Sigmoid colon (tissue), 7 donors: ENCODE data around the gene PPP1R15B. TPM values are rescaled to one million over a fixed set of nuclear protein-coding genes. Genes with fewer than 3 reads are reported as not detected.
"Not testable (repeated sequence)": the region's sequence is repeated elsewhere in the genome, so short reads cannot be mapped to it uniquely, and the experiment has no call there.

Source experiments
- DNase-seq: peaks from one replicate; pipeline ENCODE4 v3.0.0-alpha.2; 2019
- H3K27ac ChIP-seq, 4 donors: fragments of 200-600 bp; sonication (generic); one replicate each; pipeline ENCODE4 v1.5.1; 2016 to 2019; ENCODE audit warnings: mild to moderate bottlenecking in 1 of 4
- H3K27me3 ChIP-seq, 3 donors: fragments of 200-600 bp; sonication (generic); one replicate each; pipeline ENCODE4 v1.5.1; 2019; ENCODE audit warnings: mild to moderate bottlenecking in 1 of 3
- H3K36me3 ChIP-seq, 4 donors: fragments of 200-600 bp; sonication (generic); one replicate each; pipeline ENCODE4 v1.5.1; 2016 to 2019
- H3K4me1 ChIP-seq, 4 donors: fragments of 200-600 bp; sonication (generic); one replicate each; pipeline ENCODE4 v1.5.1; 2017 to 2019
- H3K4me3 ChIP-seq, 4 donors: fragments of 200-600 bp; sonication (generic); one replicate each; pipeline ENCODE4 v1.5.1; 2017 to 2019; ENCODE audit warnings: mild to moderate bottlenecking in 2 of 4, moderate library complexity in 1 of 4
- H3K9me3 ChIP-seq, 4 donors: fragments of 200-600 bp in 3 of 4; sonication (generic) in 3 of 4; one replicate each; pipeline versions ENCODE4 v1.5.1 to v1.6.1; 2013 to 2019
- EP300 ChIP-seq, 4 donors: sonication (generic); formaldehyde crosslinking; IDR thresholded peaks; one replicate each; pipeline ENCODE4 v1.6.1; 2017; ENCODE audit warnings: antibody characterized with exemption in 4 of 4
- POLR2A ChIP-seq, 2 donors: fragments of 450-650 bp; IDR thresholded peaks; one replicate each; pipeline ENCODE4 v1.6.1; 2016; ENCODE audit warnings: antibody characterized with exemption in 2 of 2, mild to moderate bottlenecking in 2 of 2, moderate library complexity in 2 of 2
- POLR2AphosphoS5 ChIP-seq, 4 donors: sonication (generic); formaldehyde crosslinking; IDR thresholded peaks; one replicate each; pipeline ENCODE4 v1.6.1; 2017; ENCODE audit warnings: antibody characterized with exemption in 4 of 4
- WGBS, 2 donors: extraction: QIAGEN DNeasy Blood & Tissue Kit; methylation state at CpG; one replicate each; pipeline ENCODE4 v1.1.7; 2013; 5-methylcytosine and 5-hydroxymethylcytosine counted together
- intact Hi-C: fragments of 100-400 bp; cut with DNase I; formaldehyde crosslinking; loops from one replicate; pipeline ENCODE4 v1.15.1; 2023
- polyA plus RNA-seq, 3 donors: library from polyadenylated mRNA; stranded (reverse); fragments of 200-250 nt; gene quantifications; one replicate each; pipeline ENCODE4 v1.2.3, GENCODE V29; 2013
- total RNA-seq, 4 donors: library from RNA; depleted of rRNA; stranded (reverse); fragments of >200 nt; gene quantifications; one replicate each; pipeline ENCODE4 v1.1.0, GENCODE V29; 2016
- TF ChIP-seq, protein P1 (sequence below), 4 experiments: fragments of 450-650 bp in 3 of 4; fragments of 200-600 bp in 1 of 4; IDR thresholded peaks; one replicate each; pipeline ENCODE4 v1.5.1; 2016 to 2019; ENCODE audit warnings: antibody characterized with exemption in 4 of 4, mild to moderate bottlenecking in 3 of 4, moderate library complexity in 2 of 4
- donor health status: healthy with polysubstance abuse.
- donor health status: Bipolar disorder and iron deficiency.
- donor health status: healthy.

The PPP1R15B gene
- total and polyA plus RNA-seq, 7 donors, result 9.0 to 44.7 (median 40.0) TPM

DNA sequence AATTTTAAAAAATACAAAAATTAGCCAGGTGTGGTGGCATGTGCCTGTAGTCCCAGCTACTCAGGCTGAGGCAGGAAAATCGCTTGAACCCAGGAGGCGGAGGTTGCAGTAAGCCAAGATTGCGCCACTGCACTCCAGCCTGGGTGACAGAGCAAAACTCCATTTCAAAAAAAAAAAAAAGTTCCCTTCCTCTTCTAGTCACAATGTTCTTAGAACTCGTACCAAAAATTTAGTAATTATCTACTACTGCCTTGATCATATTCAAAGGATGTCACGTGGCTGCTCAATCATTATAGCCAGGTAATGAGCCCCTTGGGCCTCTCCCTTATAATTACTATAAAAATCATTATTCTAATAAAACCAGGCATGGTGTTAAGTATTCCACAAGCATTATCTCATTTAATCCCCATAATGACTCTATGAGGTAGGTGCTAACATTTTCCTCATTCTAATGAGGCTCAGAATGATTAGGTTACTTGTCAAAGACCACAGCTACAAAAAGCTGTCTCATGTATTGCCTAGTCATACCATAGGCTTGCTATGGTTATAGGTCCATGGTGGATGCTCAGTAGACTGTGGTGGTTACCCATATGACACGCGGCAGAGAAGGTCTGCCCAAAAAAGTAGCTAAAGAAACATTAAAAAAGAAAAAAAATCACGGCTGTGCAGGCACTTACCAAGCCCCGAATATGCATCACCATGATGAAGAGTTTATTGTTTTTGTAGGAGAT, 15.5 kb upstream of the PPP1R15B start:
- Histone ChIP-seq H3K27me3 (no peaks in the 10 kb centered on the region), H3K4me1 (peaks cover 0 to 16% (median 11%) of the 10 kb centered on the region in 4 donors), H3K9me3 (no peaks in the 10 kb centered on the region), H3K4me3 (no peak overlapping the region), H3K27ac (no peak overlapping the region), H3K36me3 (peaks cover 3 to 76% (median 31%) of the 10 kb centered on the region in 4 donors)
- TF ChIP-seq POLR2A (IDR thresholded peaks at IDR 0.05) (no peak), EP300 (IDR thresholded peaks at IDR 0.05) (no peak), POLR2AphosphoS5 (IDR thresholded peaks at IDR 0.05) (no peak)
- TF ChIP-seq, protein P1, sequence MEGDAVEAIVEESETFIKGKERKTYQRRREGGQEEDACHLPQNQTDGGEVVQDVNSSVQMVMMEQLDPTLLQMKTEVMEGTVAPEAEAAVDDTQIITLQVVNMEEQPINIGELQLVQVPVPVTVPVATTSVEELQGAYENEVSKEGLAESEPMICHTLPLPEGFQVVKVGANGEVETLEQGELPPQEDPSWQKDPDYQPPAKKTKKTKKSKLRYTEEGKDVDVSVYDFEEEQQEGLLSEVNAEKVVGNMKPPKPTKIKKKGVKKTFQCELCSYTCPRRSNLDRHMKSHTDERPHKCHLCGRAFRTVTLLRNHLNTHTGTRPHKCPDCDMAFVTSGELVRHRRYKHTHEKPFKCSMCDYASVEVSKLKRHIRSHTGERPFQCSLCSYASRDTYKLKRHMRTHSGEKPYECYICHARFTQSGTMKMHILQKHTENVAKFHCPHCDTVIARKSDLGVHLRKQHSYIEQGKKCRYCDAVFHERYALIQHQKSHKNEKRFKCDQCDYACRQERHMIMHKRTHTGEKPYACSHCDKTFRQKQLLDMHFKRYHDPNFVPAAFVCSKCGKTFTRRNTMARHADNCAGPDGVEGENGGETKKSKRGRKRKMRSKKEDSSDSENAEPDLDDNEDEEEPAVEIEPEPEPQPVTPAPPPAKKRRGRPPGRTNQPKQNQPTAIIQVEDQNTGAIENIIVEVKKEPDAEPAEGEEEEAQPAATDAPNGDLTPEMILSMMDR (IDR thresholded peaks at IDR 0.05), result no peak
- WGBS, 2 donors, result 92 to 95% methylated on average over 9 of the region's 9 CpGs
- intact Hi-C loops, result no loop called here
- no peak for DNase-seq

DNA sequence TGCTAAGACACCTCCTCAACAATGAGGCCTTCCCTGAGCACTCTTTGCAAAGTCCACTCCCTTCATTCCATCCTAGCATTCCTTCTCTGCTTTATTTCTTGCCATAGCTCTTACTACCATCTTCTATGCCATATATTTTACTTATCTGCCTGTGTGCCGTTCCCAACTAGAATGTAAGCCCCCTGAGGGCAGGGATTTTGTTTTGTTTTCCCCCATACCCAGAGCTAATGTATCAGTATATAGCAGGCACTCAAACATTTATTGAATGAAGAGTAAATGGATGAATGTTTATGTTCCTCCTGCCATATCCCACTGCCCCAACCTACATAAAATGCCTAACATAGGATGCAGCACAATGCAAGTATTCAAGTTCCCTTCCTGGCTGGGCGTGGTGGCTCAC, 14.9 kb upstream of the PPP1R15B start:
- WGBS, 2 donors, result 96% methylated on average over 2 of the region's 2 CpGs
- no peak for DNase-seq
- Histone ChIP-seq H3K4me1 (peaks cover 0 to 10% (median 4%) of the 10 kb centered on the region in 4 donors), H3K27me3 (no peaks in the 10 kb centered on the region), H3K36me3 (peaks cover 3 to 82% (median 29%) of the 10 kb centered on the region in 4 donors), H3K27ac (no peak overlapping the region), H3K9me3 (no peaks in the 10 kb centered on the region), H3K4me3 (no peak overlapping the region)
- intact Hi-C loops, result no loop called here
- TF ChIP-seq POLR2AphosphoS5 (IDR thresholded peaks at IDR 0.05) (no peak), POLR2A (IDR thresholded peaks at IDR 0.05) (no peak), EP300 (IDR thresholded peaks at IDR 0.05) (no peak)
- TF ChIP-seq, protein P1 (IDR thresholded peaks at IDR 0.05), result no peak

DNA sequence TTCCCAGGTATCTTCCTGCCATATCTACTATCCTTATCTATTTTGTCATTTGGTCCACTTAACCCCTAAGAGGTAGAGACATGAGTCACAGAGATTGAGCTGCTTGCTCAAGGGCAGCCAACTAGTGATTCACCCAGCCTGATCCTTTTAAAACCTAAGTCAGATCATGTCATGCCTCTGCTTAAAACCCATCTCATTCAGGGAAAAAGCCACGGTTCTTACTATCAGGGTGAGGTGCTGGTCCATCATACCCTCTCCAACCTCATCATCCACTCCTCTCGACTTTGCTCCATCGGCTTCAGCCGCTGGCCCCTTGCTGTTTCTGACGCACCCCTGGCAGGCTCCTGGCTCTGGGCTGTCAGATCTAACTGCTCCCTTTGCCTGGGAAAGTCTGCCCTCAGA, 14.4 kb upstream of the PPP1R15B start:
- peaks cover 3 to 87% (median 29%) of the 10 kb centered on the region in 4 donors for H3K36me3 ChIP-seq
- DNase-seq, result no peak

DNA sequence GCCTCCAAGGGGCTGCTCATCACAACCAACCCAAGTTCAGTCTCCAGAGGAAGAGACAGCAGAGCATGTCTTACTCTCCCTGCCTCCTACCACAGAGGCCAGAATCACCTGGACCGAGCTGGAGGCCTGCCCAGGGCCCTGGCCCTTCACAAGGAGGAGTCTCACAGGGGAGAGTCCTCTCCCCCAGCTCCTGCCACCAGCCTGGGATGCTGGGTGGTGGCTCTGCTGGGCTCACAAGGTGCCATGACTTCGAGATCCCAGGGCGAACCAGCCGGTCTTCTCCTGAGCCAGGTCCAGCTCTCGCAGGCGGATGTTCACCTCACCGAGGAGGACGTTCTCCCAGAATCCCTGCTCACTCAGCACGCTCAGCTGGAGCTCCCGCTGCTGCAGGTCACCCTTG, 13.0 kb upstream of the PPP1R15B start:
- intact Hi-C loops, result no loop called here
- TF ChIP-seq, protein P1 (IDR thresholded peaks at IDR 0.05), result no peak
- TF ChIP-seq EP300 (IDR thresholded peaks at IDR 0.05) (no peak), POLR2AphosphoS5 (IDR thresholded peaks at IDR 0.05) (no peak), POLR2A (IDR thresholded peaks at IDR 0.05) (no peak)
- Histone ChIP-seq H3K9me3 (no peaks in the 10 kb centered on the region), H3K27ac (no peak overlapping the region), H3K27me3 (no peaks in the 10 kb centered on the region), H3K4me1 (peaks cover 0 to 4% (median 0%) of the 10 kb centered on the region in 4 donors), H3K36me3 (peaks cover 3 to 84% (median 25%) of the 10 kb centered on the region in 4 donors), H3K4me3 (no peak overlapping the region)
- WGBS, 2 donors, result 93 to 96% methylated on average over 10 of the region's 10 CpGs
- DNase-seq, result no peak

More for the DNA sequence above, 14.4 kb upstream of the PPP1R15B start:
- 94 to 96% methylated on average over 5 of the region's 5 CpGs for WGBS, 2 donors
- Histone ChIP-seq H3K4me1 (peaks cover 0 to 5% (median under 1%) of the 10 kb centered on the region in 4 donors), H3K27ac (no peak overlapping the region), H3K4me3 (no peak overlapping the region), H3K9me3 (no peaks in the 10 kb centered on the region), H3K27me3 (no peaks in the 10 kb centered on the region)
- TF ChIP-seq EP300 (IDR thresholded peaks at IDR 0.05) (no peak), POLR2AphosphoS5 (IDR thresholded peaks at IDR 0.05) (no peak)
- intact Hi-C loops, result no loop called here

DNA sequence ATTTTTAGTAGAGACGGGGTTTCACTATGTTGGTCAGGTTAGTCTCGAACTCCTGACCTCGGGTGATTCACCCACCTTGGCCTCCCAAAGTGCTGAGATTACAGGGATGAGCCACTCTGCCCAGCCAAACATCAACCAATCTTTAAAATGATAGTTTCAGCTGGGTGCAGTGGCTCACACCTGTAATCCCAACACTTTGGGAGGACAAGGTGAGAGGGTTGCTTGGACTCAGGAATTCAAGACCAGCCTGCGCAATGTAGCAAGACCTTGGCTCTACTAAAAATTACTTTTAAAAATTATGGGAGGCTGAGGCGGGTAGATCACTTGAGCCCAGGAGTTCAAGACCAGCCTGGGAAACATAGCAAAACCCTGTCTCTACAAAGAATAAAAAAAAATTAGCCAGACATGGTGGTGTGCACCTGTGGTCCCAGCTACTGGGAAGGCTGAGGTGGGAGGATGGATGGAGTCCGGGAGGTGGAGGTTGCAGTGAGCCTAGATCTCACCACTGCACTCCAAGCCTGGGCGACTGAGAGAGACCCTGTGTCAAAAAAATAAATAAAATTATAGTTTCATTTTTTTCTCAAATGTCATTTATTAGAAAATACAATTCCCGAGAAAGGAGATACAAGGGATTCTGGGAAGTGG, 10.6 kb upstream of the PPP1R15B start:
- Histone ChIP-seq H3K27ac (peak overlapping the region in 3 of 4 donors; percentile 10 to 17 (median 15)), H3K4me1 (peaks cover 0 to 28% (median 24%) of the 10 kb centered on the region in 4 donors), H3K36me3 (peaks cover 3 to 60% (median 20%) of the 10 kb centered on the region in 4 donors)
- H3K27me3 ChIP-seq, intact Hi-C loops, DNase-seq, H3K4me3 ChIP-seq, H3K9me3 ChIP-seq: not testable (repeated sequence)
- 92 to 93% methylated on average over 8 of the region's 8 CpGs for WGBS, 2 donors
